AG20443 (cell line): ENCODE results near the gene RAPSN.

ENCODE experiments used
- DNase-seq: peaks from one replicate; pipeline ENCODE4 v3.0.0; 2012; ENCODE audit warnings: low spot score, mixed read lengths

Gene RAPSN

GRCh38 chr11:47389577-47390421 is 59.1 kb downstream of the RAPSN start:
- DNase-seq, result no peak

GRCh38 chr11:47388697-47389576 is 60.0 kb downstream of the RAPSN start:
- DNase-seq, result no peak

DNA sequence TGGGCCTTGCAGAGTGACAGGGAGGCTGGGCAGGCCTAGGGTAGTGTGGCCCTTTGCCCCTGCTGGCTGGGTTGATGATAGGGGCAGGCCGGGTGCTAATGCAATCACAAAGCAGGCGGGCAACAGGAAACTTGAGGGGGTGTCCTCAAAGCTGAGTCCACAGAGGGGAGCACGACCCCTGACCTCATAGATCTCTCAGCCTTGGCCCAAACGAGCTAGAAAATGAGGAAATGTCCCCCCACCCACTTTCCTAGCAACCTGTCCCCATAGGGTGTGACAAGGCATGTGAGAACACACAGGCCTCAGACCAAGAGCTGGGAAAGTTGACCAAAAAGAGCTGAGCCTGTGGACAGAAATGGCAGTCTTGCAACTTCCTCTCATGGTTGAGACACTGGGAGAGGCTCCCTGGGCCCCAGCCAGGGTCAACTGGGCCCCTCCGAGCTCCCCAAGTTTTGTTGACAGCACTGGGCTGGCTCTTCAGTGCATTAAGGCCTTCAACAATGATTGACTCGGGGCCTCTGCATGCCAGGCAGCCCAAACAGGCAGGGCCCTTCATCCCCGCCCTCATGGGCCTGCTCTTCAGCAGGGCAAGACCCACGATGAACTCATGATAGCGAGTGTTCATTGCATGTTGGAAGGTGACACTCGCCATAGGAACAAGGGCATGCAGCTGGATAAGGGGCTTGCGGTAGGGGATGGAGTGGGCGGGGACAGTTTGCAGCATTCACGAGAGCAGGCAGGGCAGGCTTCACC is 60.8 kb downstream of the RAPSN start:
- no peak for DNase-seq
